ENCODE measurements around the gene WNT8B. TPM values are rescaled to one million over a fixed set of nuclear protein-coding genes. Genes with fewer than 3 reads are reported as not detected.

The WNT8B gene
- total RNA-seq, 2 donors from 2014 or later, result 0.40 to 1.8 TPM

DNA sequence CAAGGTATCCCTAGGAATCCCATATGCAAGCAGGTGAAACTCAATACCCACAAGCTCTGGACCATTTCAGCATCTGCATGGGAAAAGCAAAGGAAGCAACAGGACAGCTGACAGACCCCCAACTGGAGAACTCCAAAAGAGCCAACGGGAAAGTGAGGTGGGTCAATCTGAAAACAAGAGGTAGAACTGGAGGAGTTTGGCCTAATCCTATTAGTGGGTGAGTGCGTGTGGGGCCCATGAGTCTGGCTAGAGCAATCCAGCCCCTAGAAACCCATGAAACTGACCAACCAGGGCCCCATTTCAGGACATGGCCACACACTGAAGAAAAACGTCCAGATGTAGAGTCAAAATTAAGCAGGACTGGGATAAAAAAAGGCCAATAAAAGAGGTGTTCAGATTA is 26.6 kb upstream of the WNT8B start:
- 60% methylated on average over 3 of the region's 3 CpGs for WGBS
- no peaks in the 10 kb centered on the region for H3K9me3 ChIP-seq
- H3K27me3 ChIP-seq (replicated peaks; ENCODE audit: insufficient read depth), result no peaks in the 10 kb centered on the region
- intact Hi-C loops (cut with DNase I), result no loop called here
- no peaks in the 10 kb centered on the region for H3K4me1 ChIP-seq (replicated peaks)
- H3K36me3 ChIP-seq, result no peaks in the 10 kb centered on the region
- TF ChIP-seq POLR2A (IDR thresholded peaks at IDR 0.05), result no peak
- TF ChIP-seq POLR2AphosphoS5 (IDR thresholded peaks at IDR 0.05), result no peak
- no peak for TF ChIP-seq CTCF (IDR thresholded peaks at IDR 0.05)
- no peak overlapping the region for H3K27ac ChIP-seq
- H3K4me3 ChIP-seq, result no peak overlapping the region
- DNase-seq (ENCODE audit: low spot score), result no peak

GRCh38 chr10:100438674-100439315 is 24.0 kb upstream of the WNT8B start:
- Histone ChIP-seq H3K9me3 (no peaks in the 10 kb centered on the region), H3K4me3 (no peak overlapping the region), H3K4me1 (replicated peaks) (no peaks in the 10 kb centered on the region), H3K27me3 (replicated peaks; ENCODE audit: insufficient read depth) (no peaks in the 10 kb centered on the region), H3K27ac (no peak overlapping the region), H3K36me3 (no peaks in the 10 kb centered on the region)
- WGBS, result 74% methylated on average over 6 of the region's 6 CpGs
- no peak for TF ChIP-seq CTCF (IDR thresholded peaks at IDR 0.05)
- TF ChIP-seq POLR2AphosphoS5 (IDR thresholded peaks at IDR 0.05), result no peak
- no peak for TF ChIP-seq POLR2A (IDR thresholded peaks at IDR 0.05)
- intact Hi-C loops (cut with DNase I), result no loop called here
- DNase-seq (ENCODE audit: low spot score), result no peak

DNA sequence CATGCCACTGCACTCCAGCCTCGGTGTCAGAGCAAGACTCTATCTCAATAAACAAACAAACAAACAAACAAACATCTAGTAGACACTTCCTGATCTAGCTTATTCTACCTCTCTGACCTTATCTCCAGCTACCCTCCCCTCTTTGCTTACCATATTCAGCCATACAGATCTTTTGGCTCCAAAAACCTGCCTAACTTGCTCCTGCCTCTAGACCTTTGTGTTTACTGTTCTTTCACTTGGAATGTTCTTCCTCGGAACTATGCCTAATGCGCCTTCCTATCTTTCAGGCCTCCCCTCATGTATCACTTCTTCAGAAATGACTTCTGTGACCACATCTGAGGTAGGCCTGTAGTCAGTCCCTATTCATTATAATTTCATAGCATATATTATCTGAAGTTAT is 20.3 kb upstream of the WNT8B start:
- H3K36me3 ChIP-seq, result no peaks in the 10 kb centered on the region
- 42% methylated on average over 3 of the region's 3 CpGs for WGBS
- H3K27me3 ChIP-seq (replicated peaks; ENCODE audit: insufficient read depth), result no peaks in the 10 kb centered on the region
- DNase-seq (ENCODE audit: low spot score), result peak; percentile 84
- peak overlapping the region; percentile 55 to 63 for H3K27ac ChIP-seq
- H3K9me3 ChIP-seq, result no peaks in the 10 kb centered on the region
- intact Hi-C loops (cut with DNase I), result no loop called here
- no peak overlapping the region for H3K4me3 ChIP-seq
- TF ChIP-seq POLR2AphosphoS5 (IDR thresholded peaks at IDR 0.05) (peak; percentile 93), POLR2A (IDR thresholded peaks at IDR 0.05) (no peak)
- H3K4me1 ChIP-seq (replicated peaks), result no peaks in the 10 kb centered on the region

DNA sequence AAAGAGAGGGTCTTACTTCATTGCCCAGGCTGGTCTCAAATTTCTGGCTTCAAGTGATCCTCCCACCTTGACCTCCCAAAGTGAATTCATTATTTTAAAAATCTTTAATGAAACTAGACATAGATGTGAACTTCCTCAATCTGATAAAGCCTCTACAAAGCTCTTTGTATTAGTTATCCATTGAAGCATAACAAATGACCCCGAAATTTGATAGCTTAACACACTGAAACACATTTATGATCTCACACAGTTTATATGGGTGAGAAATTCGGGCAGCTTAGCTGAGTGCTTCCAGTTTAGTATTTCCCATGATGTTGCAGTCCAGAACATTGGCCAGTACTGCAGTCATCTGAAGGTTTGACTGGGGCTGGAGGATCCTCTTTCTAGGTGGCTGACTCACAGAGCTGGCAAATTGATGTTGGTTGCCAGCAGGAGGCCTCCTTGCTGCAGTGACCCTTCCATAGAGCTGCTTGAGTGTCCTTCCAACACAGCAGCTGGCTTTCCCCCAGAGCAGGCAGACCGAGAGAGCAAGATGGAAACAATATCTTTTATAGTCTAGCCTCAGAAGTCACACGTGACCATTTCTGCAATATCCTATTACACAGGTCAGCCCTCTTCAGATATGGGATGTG is 16.6 kb upstream of the WNT8B start:
- intact Hi-C loops (cut with DNase I), result no loop called here
- 53% methylated on average over 4 of the region's 4 CpGs for WGBS

DNA sequence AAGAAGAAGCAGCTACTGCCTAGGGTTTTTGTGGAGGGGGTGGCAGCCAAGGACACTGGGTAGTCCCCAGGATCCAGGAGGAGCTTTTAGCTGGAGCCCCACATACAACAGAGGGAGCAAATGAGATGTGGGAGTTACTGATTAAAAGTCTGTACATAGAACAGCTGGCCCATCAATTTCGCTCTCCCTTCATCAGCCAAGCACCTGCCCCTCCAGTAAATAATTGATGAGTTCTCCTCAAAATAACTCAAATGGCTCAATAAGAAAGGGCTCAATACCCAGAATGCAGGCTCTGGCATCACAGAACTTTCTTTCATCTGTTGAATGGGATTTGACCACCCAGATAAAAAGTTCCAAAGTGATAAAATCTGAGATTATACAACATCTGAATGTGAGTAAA is 15.1 kb upstream of the WNT8B start:
- 71% methylated on average over 1 of the region's 1 CpG for WGBS

More for the DNA sequence above, 16.6 kb upstream of the WNT8B start:
- H3K9me3 ChIP-seq, result no peaks in the 10 kb centered on the region
- no peak overlapping the region for H3K4me3 ChIP-seq
- no peaks in the 10 kb centered on the region for H3K4me1 ChIP-seq (replicated peaks)
- no peak for TF ChIP-seq CTCF (IDR thresholded peaks at IDR 0.05)
- no peak for TF ChIP-seq POLR2AphosphoS5 (IDR thresholded peaks at IDR 0.05)
- TF ChIP-seq POLR2A (IDR thresholded peaks at IDR 0.05), result no peak
- no peaks in the 10 kb centered on the region for H3K36me3 ChIP-seq
- no peak overlapping the region for H3K27ac ChIP-seq
- DNase-seq (ENCODE audit: low spot score), result no peak
- no peaks in the 10 kb centered on the region for H3K27me3 ChIP-seq (replicated peaks; ENCODE audit: insufficient read depth)

More for the DNA sequence above, 15.1 kb upstream of the WNT8B start:
- no peak for TF ChIP-seq POLR2A (IDR thresholded peaks at IDR 0.05)
- no peak for TF ChIP-seq CTCF (IDR thresholded peaks at IDR 0.05)
- TF ChIP-seq POLR2AphosphoS5 (IDR thresholded peaks at IDR 0.05), result no peak
- no peak for DNase-seq (ENCODE audit: low spot score)
- Histone ChIP-seq H3K36me3 (no peaks in the 10 kb centered on the region), H3K4me1 (replicated peaks) (no peaks in the 10 kb centered on the region), H3K4me3 (no peak overlapping the region), H3K27me3 (replicated peaks; ENCODE audit: insufficient read depth) (no peaks in the 10 kb centered on the region), H3K27ac (no peak overlapping the region), H3K9me3 (no peaks in the 10 kb centered on the region)
- intact Hi-C loops (cut with DNase I), result no loop called here

Measured in prostate gland (tissue), 2 donors.